WTC11 (cell line): ENCODE results near the gene SIK2. TPM values are rescaled to one million over a fixed set of nuclear protein-coding genes. Genes with fewer than 3 reads are reported as not detected.
"Not testable (repeated sequence)": the region's sequence is repeated elsewhere in the genome, so short reads cannot be mapped to it uniquely, and the experiment has no call there.

Experiments used
- ATAC-seq: fragments of 200-7000 bp; cut with Tn5 transposase; 2 replicates; pipeline ENCODE4 v1.10.0; 2021; ENCODE audit warnings: mild to moderate bottlenecking, moderate library complexity
- CTCF ChIA-PET: fragments of 300-600 bp; sonication (Branson Sonifier 250); formaldehyde crosslinking; loops from one replicate; lab custom pipeline; 2021; ENCODE audit warnings: antibody characterized with exemption; lab: Charles Lee
- POLR2A ChIA-PET: fragments of 350-600 bp; sonication (Branson Sonifier 250); formaldehyde crosslinking; loops from one replicate; lab custom pipeline; 2021; ENCODE audit warnings: antibody characterized with exemption; lab: Charles Lee
- DNase-seq: peaks from one replicate; pipeline ENCODE4 v3.0.0; 2021; ENCODE audit warnings: low spot score
- H3K27ac Mint-ChIP-seq: 2 replicates; pipeline ENCODE4 v1.8.0; 2021; ENCODE audit warnings: mixed read lengths
- H3K27me3 Mint-ChIP-seq: 2 replicates; pipeline ENCODE4 v1.8.0; 2021; ENCODE audit warnings: low read depth, mild to moderate bottlenecking, moderate library complexity, mixed read lengths
- H3K36me3 Mint-ChIP-seq: 2 replicates; pipeline ENCODE4 v1.8.0; 2021; ENCODE audit warnings: mixed read lengths
- H3K4me1 Mint-ChIP-seq: 2 replicates; pipeline ENCODE4 v1.8.0; 2022; ENCODE audit warnings: mixed read lengths
- H3K4me3 Mint-ChIP-seq: 2 replicates; pipeline ENCODE4 v1.8.0; 2021; ENCODE audit warnings: mild to moderate bottlenecking, moderate library complexity, mixed read lengths
- H3K9me3 Mint-ChIP-seq: 2 replicates; pipeline ENCODE4 v1.8.0; 2021; ENCODE audit warnings: mixed read lengths
- AFF4 ChIP-seq: sonication (generic); formaldehyde crosslinking; IDR thresholded peaks from 2 replicates; pipeline ENCODE4 v1.8.1; 2023; ENCODE audit warnings: mild to moderate bottlenecking, missing genetic modification reagents, borderline replicate concordance
- ATF3 ChIP-seq: sonication (generic); formaldehyde crosslinking; conservative IDR thresholded peaks from 2 replicates; pipeline ENCODE4 v1.8.1; 2022; ENCODE audit warnings: mild to moderate bottlenecking, missing genetic modification reagents
- MLX ChIP-seq: sonication (generic); formaldehyde crosslinking; IDR thresholded peaks from 2 replicates; pipeline ENCODE4 v1.8.1; 2023; ENCODE audit warnings: mild to moderate bottlenecking, missing genetic modification reagents, moderate library complexity
- OVOL2 ChIP-seq: fragments of 250-450 bp; sonication (Bioruptor Pico); IDR thresholded peaks from 2 replicates; pipeline ENCODE4 v1.9.0; 2021; ENCODE audit warnings: mild to moderate bottlenecking, borderline replicate concordance
- SMAD4 ChIP-seq: sonication (generic); formaldehyde crosslinking; IDR thresholded peaks from 2 replicates; pipeline ENCODE4 v1.8.0; 2022; ENCODE audit warnings: mild to moderate bottlenecking, missing genetic modification reagents
- TEAD1 ChIP-seq: sonication (generic); formaldehyde crosslinking; IDR thresholded peaks from 2 replicates; pipeline ENCODE4 v1.8.0; 2022; ENCODE audit warnings: mild to moderate bottlenecking, missing genetic modification reagents
- TP53 ChIP-seq: sonication (generic); formaldehyde crosslinking; IDR thresholded peaks from 2 replicates; pipeline ENCODE4 v1.8.1; 2023; ENCODE audit warnings: mild to moderate bottlenecking, missing genetic modification reagents
- ZNF416 ChIP-seq: fragments of 250-450 bp; sonication (Bioruptor Pico); IDR thresholded peaks from 2 replicates; pipeline ENCODE4 v1.9.0; 2021; ENCODE audit warnings: mild to moderate bottlenecking, inconsistent platforms
- ZNF512 ChIP-seq: sonication (generic); formaldehyde crosslinking; IDR thresholded peaks from 2 replicates; pipeline ENCODE4 v1.8.1; 2022; ENCODE audit warnings: missing genetic modification reagents, borderline replicate concordance
- total RNA-seq: library from RNA; stranded (reverse); gene quantifications from 3 replicates; pipeline ENCODE4 v1.2.3, GENCODE V29; 2021
- TF ChIP-seq, protein P1 (sequence below): fragments of 250-450 bp; sonication (Bioruptor Pico); conservative IDR thresholded peaks from 2 replicates; pipeline ENCODE4 v1.9.0; 2021; ENCODE audit warnings: mild to moderate bottlenecking
- TF ChIP-seq, protein P2 (sequence below): sonication (generic); formaldehyde crosslinking; IDR thresholded peaks from 2 replicates; pipeline ENCODE4 v1.8.0; 2022; ENCODE audit warnings: mild to moderate bottlenecking, missing genetic modification reagents

SIK2 gene
- total RNA-seq, 1 experiment from 2014 or later = 7.2 TPM

DNA sequence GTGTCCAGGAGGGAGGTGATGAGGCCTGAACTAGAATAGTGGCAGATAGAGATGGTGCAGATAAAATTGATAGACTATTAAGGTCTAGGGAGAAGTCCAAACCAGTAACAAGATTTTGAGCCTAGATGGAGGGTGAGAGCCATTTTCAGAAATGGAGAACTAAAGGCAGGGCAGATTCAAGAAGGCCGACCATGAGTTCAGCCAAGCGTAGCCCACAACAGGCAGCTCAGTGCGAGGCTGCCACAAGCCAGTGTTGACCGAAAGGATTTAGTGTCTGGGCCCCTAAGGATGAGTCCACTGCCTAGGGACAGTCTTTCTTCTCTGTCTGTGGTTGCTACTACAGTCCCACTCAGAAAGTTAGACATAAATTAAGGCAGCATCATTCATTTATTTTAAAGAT, 112.3 kb downstream of the SIK2 start (continued):
- TF ChIP-seq AFF4 (CRISPR knock-in tag) (no peak), OVOL2 (CRISPR knock-in tag) (no peak), ZNF512 (CRISPR knock-in tag) (no peak), ATF3 (CRISPR knock-in tag) (no peak), SMAD4 (CRISPR knock-in tag) (no peak)
- TF ChIP-seq, protein P1, sequence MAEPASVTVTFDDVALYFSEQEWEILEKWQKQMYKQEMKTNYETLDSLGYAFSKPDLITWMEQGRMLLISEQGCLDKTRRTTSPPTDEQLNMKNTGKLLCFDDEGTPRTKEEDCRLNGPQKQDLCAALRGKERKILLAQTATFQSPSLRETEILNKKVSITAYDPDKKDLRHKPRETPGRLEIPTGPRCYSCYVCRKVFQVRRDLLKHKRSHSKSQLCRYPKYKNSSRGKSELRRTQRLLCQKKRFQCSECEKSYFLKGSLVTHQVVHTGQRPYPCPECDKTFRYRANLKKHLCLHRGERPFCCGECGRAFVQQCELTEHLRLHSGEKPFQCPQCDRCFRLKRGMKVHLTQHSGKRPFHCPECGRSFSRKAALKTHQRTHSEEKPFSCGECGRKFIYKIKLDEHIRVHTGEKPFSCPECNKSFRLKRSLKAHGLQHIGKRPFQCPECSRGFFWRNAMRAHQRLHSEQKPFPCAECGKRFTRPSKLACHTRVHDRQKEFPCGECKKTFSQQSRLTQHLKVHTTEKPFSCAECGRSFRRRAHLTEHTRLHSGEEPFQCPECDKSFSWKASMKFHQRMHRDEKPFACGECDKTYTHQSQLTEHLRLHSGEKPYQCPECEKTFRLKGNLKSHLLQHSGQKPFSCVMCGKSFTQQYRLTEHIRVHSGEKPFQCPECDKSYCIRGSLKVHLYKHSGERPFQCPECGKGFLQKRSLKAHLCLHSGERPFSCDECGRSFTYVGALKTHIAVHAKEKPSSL (CRISPR knock-in tag) = no peak
- TF ChIP-seq, all 79 proteins: peak for 0

DNA sequence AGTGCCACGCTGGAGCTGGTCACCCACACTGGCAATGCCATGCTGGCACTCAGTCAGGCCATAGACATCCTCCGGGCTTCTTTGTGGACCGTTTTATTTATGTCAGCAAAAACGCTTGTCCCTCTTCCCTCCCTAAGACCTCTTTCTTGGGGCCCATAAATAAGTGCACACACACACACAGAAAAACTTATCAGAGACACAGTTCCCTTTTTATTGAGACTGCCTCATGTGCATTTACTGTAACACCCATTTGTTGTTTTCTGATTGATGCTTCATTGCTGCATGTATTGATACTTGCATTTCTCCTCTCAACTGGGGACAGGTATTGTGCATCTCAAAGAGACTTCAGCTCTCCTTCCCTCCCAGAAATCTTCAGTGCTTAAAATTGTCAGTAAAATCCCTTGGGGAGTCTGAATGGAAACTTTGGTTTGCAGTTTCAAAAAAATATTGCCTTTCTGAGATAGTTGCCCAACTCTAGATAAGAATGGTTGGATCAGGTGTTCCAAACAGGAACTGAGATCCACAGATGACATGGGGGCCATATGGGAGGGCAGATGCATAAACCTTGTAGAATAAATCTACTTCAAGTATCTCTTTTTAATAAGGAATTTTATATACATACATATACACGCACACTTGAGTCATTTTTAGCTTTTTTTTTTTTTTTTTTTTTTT, 113.0 kb downstream of the SIK2 start:
- H3K9me3 Mint-ChIP-seq = no peaks in the 10 kb centered on the region
- CTCF ChIA-PET = no interaction called here
- DNase-seq = no peak

DNA sequence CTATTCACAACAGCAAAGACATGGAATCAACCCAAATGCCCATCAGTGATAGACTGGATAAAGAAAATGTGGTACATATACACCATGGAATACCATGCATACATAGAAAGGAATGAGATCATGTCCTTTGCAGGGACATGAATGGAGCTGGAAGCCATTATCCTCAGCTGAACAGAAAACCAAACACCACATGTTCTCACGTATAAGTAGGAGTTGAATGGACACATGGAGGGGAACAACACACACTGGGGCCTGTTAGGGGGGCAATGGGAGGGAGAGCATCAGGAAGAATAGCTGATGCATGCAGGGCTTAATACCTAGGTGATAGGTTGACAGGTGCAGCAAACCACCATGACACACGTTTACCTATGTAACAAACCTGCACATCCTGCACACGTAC, 115.4 kb downstream of the SIK2 start:
- DNase-seq, ATAC-seq, CTCF ChIA-PET, H3K27me3 Mint-ChIP-seq, H3K9me3 Mint-ChIP-seq, H3K4me3 Mint-ChIP-seq: not testable (repeated sequence)
- H3K36me3 Mint-ChIP-seq = peaks cover 27% of the 10 kb centered on the region
- H3K4me1 Mint-ChIP-seq = peaks cover 15% of the 10 kb centered on the region
- POLR2A ChIA-PET = interaction anchor here (0.6 kb wide), 1 partner anchor 361 kb away, joined by 3 read pairs; no protein-coding TSS in a partner anchor
- peak overlapping the region; percentile 67; the same call in 1 of the 2 replicates for H3K27ac Mint-ChIP-seq

More for the DNA sequence above, 113.0 kb downstream of the SIK2 start:
- Mint-ChIP-seq H3K27ac (no peak overlapping the region), H3K36me3 (peaks cover 9% of the 10 kb centered on the region), H3K27me3 (no peaks in the 10 kb centered on the region), H3K4me3 (no peak overlapping the region), H3K4me1 (peaks cover 15% of the 10 kb centered on the region)
- no peak for ATAC-seq
- TF ChIP-seq, protein P2, sequence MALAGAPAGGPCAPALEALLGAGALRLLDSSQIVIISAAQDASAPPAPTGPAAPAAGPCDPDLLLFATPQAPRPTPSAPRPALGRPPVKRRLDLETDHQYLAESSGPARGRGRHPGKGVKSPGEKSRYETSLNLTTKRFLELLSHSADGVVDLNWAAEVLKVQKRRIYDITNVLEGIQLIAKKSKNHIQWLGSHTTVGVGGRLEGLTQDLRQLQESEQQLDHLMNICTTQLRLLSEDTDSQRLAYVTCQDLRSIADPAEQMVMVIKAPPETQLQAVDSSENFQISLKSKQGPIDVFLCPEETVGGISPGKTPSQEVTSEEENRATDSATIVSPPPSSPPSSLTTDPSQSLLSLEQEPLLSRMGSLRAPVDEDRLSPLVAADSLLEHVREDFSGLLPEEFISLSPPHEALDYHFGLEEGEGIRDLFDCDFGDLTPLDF (CRISPR knock-in tag) = no peak
- TF ChIP-seq OVOL2 (CRISPR knock-in tag) = no peak
- TF ChIP-seq MLX (CRISPR knock-in tag) = no peak
- no peak for TF ChIP-seq TEAD1 (CRISPR knock-in tag)
- no peak for TF ChIP-seq TP53 (CRISPR knock-in tag)
- TF ChIP-seq ZNF416 = no peak
- POLR2A ChIA-PET = no interaction called here
